ENCODE results near the gene DIPK1C.

Gene DIPK1C

DNA sequence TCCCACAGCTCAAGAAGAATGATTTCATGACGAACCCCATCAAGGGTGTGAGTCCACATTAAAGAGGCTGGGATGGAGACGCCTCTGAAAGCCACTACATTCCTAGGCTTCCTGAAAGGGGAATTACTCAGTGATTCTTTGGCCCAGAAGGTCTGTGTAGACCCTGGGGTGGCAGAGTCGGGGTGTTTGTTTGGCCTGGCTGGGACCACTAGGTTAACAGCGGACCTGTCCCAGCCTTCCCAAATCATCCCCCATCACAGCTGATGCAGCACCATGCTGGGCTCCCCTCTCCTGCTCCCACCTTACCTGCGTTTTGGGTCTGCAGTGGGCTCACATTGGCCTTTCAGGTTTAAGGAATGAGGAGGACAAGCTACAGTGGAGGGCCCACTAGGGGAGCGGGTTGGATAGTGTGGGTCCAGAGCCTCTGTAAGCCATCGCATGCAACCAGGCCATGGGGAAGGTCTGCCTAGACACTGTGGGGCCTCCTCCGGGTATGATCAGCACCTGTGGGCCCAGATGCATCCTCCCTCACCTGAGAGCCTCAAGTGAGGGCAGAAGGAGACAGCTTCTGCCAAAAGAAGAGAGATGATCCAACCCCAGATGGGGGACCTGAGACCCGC, 16.2 kb downstream of the DIPK1C start:
- Histone ChIP-seq H3K4me3 (ENCODE audit: low read depth, low read length) (no peak overlapping the region), H3K27me3 (ENCODE audit: control insufficient read depth, insufficient read depth, low read length) (no peaks in the 10 kb centered on the region), H3K27ac (no peak overlapping the region), H3K9ac (no peak overlapping the region), H2AFZ (no peak overlapping the region), H3K79me2 (no peaks in the 10 kb centered on the region), H3K36me3 (ENCODE audit: control insufficient read depth, insufficient read depth, low read length) (no peaks in the 10 kb centered on the region), H3K4me1 (no peaks in the 10 kb centered on the region), H3K9me3 (ENCODE audit: control insufficient read depth, low read length) (no peaks in the 10 kb centered on the region), H3K4me2 (ENCODE audit: low read length) (no peak overlapping the region)
- no peak for TF ChIP-seq CTCF (IDR thresholded peaks at IDR 0.05)

DNA sequence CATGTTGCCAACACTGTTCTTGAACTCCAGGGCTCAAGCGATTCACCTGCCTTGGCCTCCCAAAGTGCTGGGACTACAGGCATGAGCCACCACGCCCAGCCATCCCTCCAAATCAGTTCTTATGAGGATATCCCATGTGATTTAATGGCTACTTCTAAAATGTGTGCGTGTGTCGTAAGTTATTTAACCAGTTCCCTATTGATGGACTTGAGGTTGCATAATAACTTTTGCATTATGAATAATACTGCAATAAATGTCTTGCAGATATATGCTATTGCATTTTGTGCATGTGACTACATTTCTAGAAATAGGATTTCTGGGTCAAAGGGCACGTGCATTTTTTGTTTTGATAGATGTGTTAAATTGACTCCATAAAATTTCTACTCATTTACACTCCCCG, 19.0 kb downstream of the DIPK1C start:
- Histone ChIP-seq H3K9ac (no peak overlapping the region), H3K4me3 (ENCODE audit: low read depth, low read length) (no peak overlapping the region), H3K4me1 (no peaks in the 10 kb centered on the region), H3K27ac (no peak overlapping the region), H3K36me3 (ENCODE audit: control insufficient read depth, insufficient read depth, low read length) (no peaks in the 10 kb centered on the region), H3K79me2 (no peaks in the 10 kb centered on the region), H2AFZ (no peak overlapping the region), H3K27me3 (ENCODE audit: control insufficient read depth, insufficient read depth, low read length) (no peaks in the 10 kb centered on the region), H3K4me2 (ENCODE audit: low read length) (no peak overlapping the region), H3K9me3 (ENCODE audit: control insufficient read depth, low read length) (no peaks in the 10 kb centered on the region)
- no peak for TF ChIP-seq CTCF (IDR thresholded peaks at IDR 0.05)

- Histone ChIP-seq H3K27ac (no peak overlapping the region), H3K9ac (no peak overlapping the region), H3K27me3 (ENCODE audit: control insufficient read depth, insufficient read depth, low read length) (no peaks in the 10 kb centered on the region), H3K36me3 (ENCODE audit: control insufficient read depth, insufficient read depth, low read length) (no peaks in the 10 kb centered on the region), H3K4me1 (no peaks in the 10 kb centered on the region), H3K4me2 (ENCODE audit: low read length) (no peak overlapping the region), H3K9me3 (ENCODE audit: control insufficient read depth, low read length) (no peaks in the 10 kb centered on the region), H2AFZ (no peak overlapping the region), H3K4me3 (ENCODE audit: low read depth, low read length) (no peak overlapping the region), H3K79me2 (no peaks in the 10 kb centered on the region)
- no peak for TF ChIP-seq CTCF (IDR thresholded peaks at IDR 0.05)
Observed at GRCh38 chr18:74436158-74436769, 20.8 kb downstream of the DIPK1C start.

GRCh38 chr18:74435740-74436139, 21.4 kb downstream of the DIPK1C start:
- TF ChIP-seq CTCF (IDR thresholded peaks at IDR 0.05) = no peak
- no peak overlapping the region for H2AFZ ChIP-seq
- no peaks in the 10 kb centered on the region for H3K27me3 ChIP-seq (ENCODE audit: control insufficient read depth, insufficient read depth, low read length)
- no peaks in the 10 kb centered on the region for H3K4me1 ChIP-seq
- no peak overlapping the region for H3K4me3 ChIP-seq (ENCODE audit: low read depth, low read length)
- no peak overlapping the region for H3K27ac ChIP-seq
- H3K4me2 ChIP-seq (ENCODE audit: low read length) = no peak overlapping the region
- no peaks in the 10 kb centered on the region for H3K9me3 ChIP-seq (ENCODE audit: control insufficient read depth, low read length)
- H3K79me2 ChIP-seq = no peaks in the 10 kb centered on the region
- H3K9ac ChIP-seq = no peak overlapping the region
- no peaks in the 10 kb centered on the region for H3K36me3 ChIP-seq (ENCODE audit: control insufficient read depth, insufficient read depth, low read length)

DNA sequence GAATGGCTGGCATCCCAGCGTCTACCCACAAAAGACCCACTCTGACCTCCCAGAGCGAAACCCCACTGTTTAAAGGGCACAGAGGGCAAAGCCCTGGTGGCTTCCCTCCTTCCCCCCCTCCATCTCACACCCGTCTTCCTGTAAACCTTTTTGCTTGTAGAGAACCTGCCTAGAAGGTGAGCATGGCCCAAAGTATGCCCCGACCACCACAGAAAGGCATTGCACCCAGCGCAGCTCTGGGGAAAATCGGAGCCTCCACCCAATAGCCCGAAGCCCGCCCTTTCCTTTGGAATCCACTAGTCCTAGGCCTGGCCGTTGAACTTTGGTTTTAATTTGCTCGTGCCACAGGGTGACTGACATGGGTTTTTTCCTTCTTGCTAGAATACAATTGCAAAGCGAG, 22.6 kb downstream of the DIPK1C start:
- Histone ChIP-seq H3K4me1 (no peaks in the 10 kb centered on the region), H3K4me2 (ENCODE audit: low read length) (no peak overlapping the region), H3K9ac (no peak overlapping the region), H3K27me3 (ENCODE audit: control insufficient read depth, insufficient read depth, low read length) (no peaks in the 10 kb centered on the region), H3K27ac (no peak overlapping the region), H3K4me3 (ENCODE audit: low read depth, low read length) (no peak overlapping the region), H3K79me2 (no peaks in the 10 kb centered on the region), H3K36me3 (ENCODE audit: control insufficient read depth, insufficient read depth, low read length) (no peaks in the 10 kb centered on the region), H2AFZ (no peak overlapping the region), H3K9me3 (ENCODE audit: control insufficient read depth, low read length) (no peaks in the 10 kb centered on the region)
- no peak for TF ChIP-seq CTCF (IDR thresholded peaks at IDR 0.05)

Measured in parathyroid adenoma (tissue), 2 donors.